GM23248 (cell line): ENCODE data around the gene EVC. TPM values are rescaled to one million over a fixed set of nuclear protein-coding genes. Genes with fewer than 3 reads are reported as not detected.

ENCODE experiments used
- DNase-seq: peaks from one replicate; pipeline ENCODE4 v3.0.0-alpha.2; 2015
- H2AFZ ChIP-seq: fragments of 200-600 bp; sonication (generic); 2 replicates; pipeline ENCODE4 v1.6.1; 2016; ENCODE audit warnings: antibody characterized with exemption
- H3F3A ChIP-seq: fragments of 200-600 bp; sonication (generic); 2 replicates; pipeline ENCODE4 v1.6.1; 2016; ENCODE audit warnings: mild to moderate bottlenecking, antibody characterized with exemption, mixed run types; ENCODE audit not compliant: insufficient read depth
- H3K27ac ChIP-seq: fragments of 200-600 bp; sonication (generic); 2 replicates; pipeline ENCODE4 v1.5.1; 2016; ENCODE audit warnings: mild to moderate bottlenecking
- H3K27me3 ChIP-seq: fragments of 200-600 bp; sonication (generic); replicated peaks from 2 replicates; pipeline ENCODE4 v1.6.1; 2016; ENCODE audit warnings: mild to moderate bottlenecking; ENCODE audit not compliant: insufficient read depth
- H3K36me3 ChIP-seq: fragments of 200-600 bp; sonication (generic); 2 replicates; pipeline ENCODE4 v1.6.1; 2016; ENCODE audit warnings: low read depth, mild to moderate bottlenecking
- H3K4me1 ChIP-seq: fragments of 200-600 bp; sonication (generic); 2 replicates; pipeline ENCODE4 v1.6.1; 2016; ENCODE audit warnings: mild to moderate bottlenecking; ENCODE audit not compliant: insufficient read depth
- H3K4me2 ChIP-seq: fragments of 200-600 bp; sonication (generic); one replicate; pipeline ENCODE4 v1.6.1; 2016; ENCODE audit warnings: mild to moderate bottlenecking; ENCODE audit not compliant: unreplicated experiment
- H3K4me3 ChIP-seq: fragments of 200-600 bp; sonication (generic); 2 replicates; pipeline ENCODE4 v1.5.1; 2016; ENCODE audit warnings: mild to moderate bottlenecking
- H3K79me2 ChIP-seq: fragments of 200-600 bp; sonication (generic); 2 replicates; pipeline ENCODE4 v1.6.1; 2016; ENCODE audit warnings: mild to moderate bottlenecking; ENCODE audit not compliant: insufficient read depth
- H3K9ac ChIP-seq: fragments of 200-600 bp; sonication (generic); 2 replicates; pipeline ENCODE4 v1.6.1; 2016; ENCODE audit warnings: mild to moderate bottlenecking
- H3K9me2 ChIP-seq: fragments of 200-600 bp; sonication (generic); 2 replicates; pipeline ENCODE4 v1.6.1; 2016; ENCODE audit warnings: mixed run types, mild to moderate bottlenecking, moderate library complexity; ENCODE audit not compliant: insufficient read depth
- H3K9me3 ChIP-seq: fragments of 200-600 bp; sonication (generic); one replicate; pipeline ENCODE4 v1.6.1; 2017; ENCODE audit warnings: low read depth
- H4K20me1 ChIP-seq: fragments of 200-600 bp; sonication (generic); 2 replicates; pipeline ENCODE4 v1.6.0; 2016; ENCODE audit not compliant: insufficient read depth
- EZH2 ChIP-seq: fragments of 200-600 bp; sonication (generic); IDR thresholded peaks from 2 replicates; pipeline ENCODE4 v1.6.1; 2018; ENCODE audit warnings: antibody characterized with exemption, mild to moderate bottlenecking; ENCODE audit not compliant: insufficient read depth, poor library complexity, severe bottlenecking
- EZH2phosphoT487 ChIP-seq: fragments of 200-600 bp; sonication (generic); IDR thresholded peaks from 2 replicates; pipeline ENCODE4 v1.6.1; 2018; ENCODE audit warnings: antibody characterized with exemption, moderate library complexity, mild to moderate bottlenecking, low read depth; ENCODE audit not compliant: insufficient read depth
- WGBS, 2 experiments: methylation state at CpG; one replicate each; pipeline ENCODE4 v1.1.6; 2015 to 2017; ENCODE audit warnings: low lambda C conversion rate in 2 of 2, low coverage in 1 of 2; ENCODE audit errors: missing lambda C conversion rate in 2 of 2; 5-methylcytosine and 5-hydroxymethylcytosine counted together
- in situ Hi-C: fragments of 300-500 bp; cut with MboI; formaldehyde crosslinking; loops from 2 replicates; pipeline ENCODE4 v1.15.0; 2020
- polyA plus RNA-seq: library from polyadenylated mRNA; unstranded; fragments of >200 nt; fragmentation: Nextera tagmentation; extraction: Ambion mirVana; gene quantifications from 2 replicates; pipeline ENCODE4 v1.2.1, GENCODE V29; 2016
- total RNA-seq: library from RNA; depleted of rRNA; stranded (reverse); fragments of >200 nt; shearing (Covaris generic); gene quantifications from 2 replicates; pipeline ENCODE4 v1.2.3, GENCODE V29; 2014

EVC gene
- total and polyA plus RNA-seq, 2 experiments from 2014 or later = 4.0 to 56.2 TPM

- no peaks in the 10 kb centered on the region for H3K27me3 ChIP-seq
- H2AFZ ChIP-seq = no peak overlapping the region
- peaks cover 4% of the 10 kb centered on the region; the same call in 1 of the 2 replicates for H3K4me1 ChIP-seq
- no peak overlapping the region for H3K4me3 ChIP-seq
- TF ChIP-seq EZH2phosphoT487 (no peak), EZH2 (no peak)
- peaks cover 24% of the 10 kb centered on the region for H3K79me2 ChIP-seq
- in situ Hi-C loops = no loop called here
- 68% methylated on average over 2 of the region's 2 CpGs for WGBS, 2 experiments
- H3F3A ChIP-seq = no peaks in the 10 kb centered on the region; the same call in 1 of the 2 replicates
- no peaks in the 10 kb centered on the region for H4K20me1 ChIP-seq
- no peak overlapping the region for H3K9ac ChIP-seq
- DNase-seq = no peak
- no peaks in the 10 kb centered on the region for H3K9me2 ChIP-seq
- H3K4me2 ChIP-seq = no peak overlapping the region
- no peaks in the 10 kb centered on the region for H3K9me3 ChIP-seq
- no peak overlapping the region for H3K27ac ChIP-seq
- peaks cover 18% of the 10 kb centered on the region for H3K36me3 ChIP-seq
Measured at GRCh38 chr4:5774416-5775036, 63.5 kb downstream of the EVC start.

- no peak overlapping the region for H3K27ac ChIP-seq
- no peaks in the 10 kb centered on the region for H4K20me1 ChIP-seq
- DNase-seq = no peak
- 97 to 100% methylated on average over 1 of the region's 1 CpG for WGBS, 2 experiments
- H3K9me2 ChIP-seq = no peaks in the 10 kb centered on the region
- no peak for TF ChIP-seq EZH2phosphoT487
- no peak for TF ChIP-seq EZH2
- H3K4me2 ChIP-seq = no peak overlapping the region
- H3K4me1 ChIP-seq = peaks cover 8% of the 10 kb centered on the region; the same call in 1 of the 2 replicates
- H3K27me3 ChIP-seq = no peaks in the 10 kb centered on the region
- H3K4me3 ChIP-seq = no peak overlapping the region
- H3K9me3 ChIP-seq = no peaks in the 10 kb centered on the region
- in situ Hi-C loops = no loop called here
- no peak overlapping the region for H3K9ac ChIP-seq
- H3K79me2 ChIP-seq = peaks cover 31% of the 10 kb centered on the region
- H3K36me3 ChIP-seq = peaks cover 18% of the 10 kb centered on the region
- H2AFZ ChIP-seq = no peak overlapping the region
- H3F3A ChIP-seq = no peaks in the 10 kb centered on the region; the same call in 1 of the 2 replicates
Measured at GRCh38 chr4:5776510-5776909, 65.5 kb downstream of the EVC start.

GRCh38 chr4:5780831-5781480, 70.0 kb downstream of the EVC start:
- Histone ChIP-seq H4K20me1 (no peaks in the 10 kb centered on the region), H3F3A (peaks cover 10% of the 10 kb centered on the region), H3K4me2 (no peak overlapping the region), H3K36me3 (peaks cover 22% of the 10 kb centered on the region), H3K4me1 (peaks cover 8% of the 10 kb centered on the region; the same call in 1 of the 2 replicates), H3K9me2 (no peaks in the 10 kb centered on the region), H3K27ac (no peak overlapping the region), H3K9me3 (no peaks in the 10 kb centered on the region), H3K4me3 (no peak overlapping the region), H3K79me2 (peaks cover 30% of the 10 kb centered on the region), H3K27me3 (no peaks in the 10 kb centered on the region), H3K9ac (no peak overlapping the region), H2AFZ (no peak overlapping the region)
- no peak for TF ChIP-seq EZH2phosphoT487
- no peak for TF ChIP-seq EZH2
- peak; percentile 46 for DNase-seq
- in situ Hi-C loops = no loop called here
- WGBS, 2 experiments = 87 to 91% methylated on average over 9 of the region's 9 CpGs

- Histone ChIP-seq H3K27me3 (no peaks in the 10 kb centered on the region), H3K4me1 (peaks cover 10% of the 10 kb centered on the region; the same call in 1 of the 2 replicates), H3K79me2 (peaks cover 23% of the 10 kb centered on the region), H4K20me1 (no peaks in the 10 kb centered on the region), H2AFZ (no peak overlapping the region), H3K4me2 (no peak overlapping the region), H3K27ac (no peak overlapping the region), H3K4me3 (no peak overlapping the region), H3K36me3 (peaks cover 15% of the 10 kb centered on the region), H3K9ac (no peak overlapping the region), H3F3A (peaks cover 16% of the 10 kb centered on the region), H3K9me3 (no peaks in the 10 kb centered on the region), H3K9me2 (no peaks in the 10 kb centered on the region)
- DNase-seq = no peak
- in situ Hi-C loops = no loop called here
- 96 to 99% methylated on average over 3 of the region's 3 CpGs for WGBS, 2 experiments
- TF ChIP-seq EZH2 = no peak
- TF ChIP-seq EZH2phosphoT487 = no peak
Measured at GRCh38 chr4:5781691-5782090, 70.7 kb downstream of the EVC start.
